ENCODE measurements around the gene C10orf88. TPM values are rescaled to one million over a fixed set of nuclear protein-coding genes. Genes with fewer than 3 reads are reported as not detected.

Gene C10orf88
- total RNA-seq, 1 donor from 2014 or later, result 13.5 TPM

GRCh38 chr10:122882766-122883165, 71.3 kb downstream of the C10orf88 start:
- H3K27ac Mint-ChIP-seq, result no peak overlapping the region
- H3K9me3 Mint-ChIP-seq (ENCODE audit: low read depth), result no peaks in the 10 kb centered on the region
- no peak for TF ChIP-seq CTCF (IDR thresholded peaks at IDR 0.05; ENCODE audit: unreplicated experiment)
- no peak overlapping the region for H3K4me3 Mint-ChIP-seq (ENCODE audit: low read depth)
- peaks cover 2% of the 10 kb centered on the region for H3K4me1 Mint-ChIP-seq (ENCODE audit: low read depth)
- DNase-seq (ENCODE audit: low spot score, unreplicated experiment), result no peak
- H3K36me3 Mint-ChIP-seq (ENCODE audit: insufficient read depth), result no peaks in the 10 kb centered on the region
- H3K27me3 Mint-ChIP-seq, result peaks cover 45% of the 10 kb centered on the region

Other genes starting within 250 kb of the C10orf88 start
- gene CUZD1, start 108.4 kb downstream of the C10orf88 start, total RNA-seq, result not detected in 2 replicates
- not detected in 2 replicates for gene FAM24B, start 74.6 kb downstream of the C10orf88 start, total RNA-seq
- not detected in 2 replicates for gene FAM24A, start 43.6 kb downstream of the C10orf88 start, total RNA-seq
- gene PSTK, start 26.2 kb upstream of the C10orf88 start, total RNA-seq, result 6.1 and 6.3 TPM in 2 replicates
- gene IKZF5, start 54.6 kb upstream of the C10orf88 start, total RNA-seq, result 11.6 and 14.6 TPM in 2 replicates
- 22.4 and 26.0 TPM in 2 replicates for gene ACADSB, start 54.8 kb upstream of the C10orf88 start, total RNA-seq
- gene HMX3, start 181.7 kb upstream of the C10orf88 start, total RNA-seq, result not detected in 2 replicates
- not detected in 2 replicates for gene HMX2, start 193.9 kb upstream of the C10orf88 start, total RNA-seq
- gene BUB3, start 200.2 kb upstream of the C10orf88 start, total RNA-seq, result 92.3 and 93.2 TPM in 2 replicates